HEK293T (cell line): ENCODE results near the gene TMEM178B.

Source experiments
- BHLHE40 ChIP-seq: fragments of 450-650 bp; IDR thresholded peaks from 2 replicates; pipeline ENCODE4 v1.6.1; 2016; ENCODE audit warnings: mild to moderate bottlenecking, moderate library complexity, borderline replicate concordance
- FOXM1 ChIP-seq: fragments of 450-650 bp; IDR thresholded peaks from 2 replicates; pipeline ENCODE4 v1.6.1; 2017; ENCODE audit warnings: mild to moderate bottlenecking, borderline replicate concordance
- NFRKB ChIP-seq: fragments of 450-650 bp; IDR thresholded peaks from 2 replicates; pipeline ENCODE4 v1.6.1; 2016; ENCODE audit warnings: mild to moderate bottlenecking, moderate library complexity
- TARDBP ChIP-seq: fragments of 450-650 bp; IDR thresholded peaks from 2 replicates; pipeline ENCODE4 v1.6.1; 2016

- TF ChIP-seq TARDBP (no peak), FOXM1 (no peak), NFRKB (no peak), BHLHE40 (no peak)
These were observed 16.1 kb upstream of the TMEM178B start for GRCh38 chr7:141057788-141058187.
